SK-N-SH treated with all-trans-retinoic acid at 6 μM for 48 hours (cell line): ENCODE measurements around the gene SKI.

Experiments
- ATAC-seq: fragments of 200-7000 bp; cut with Tn5 transposase; 3 replicates; pipeline ENCODE4 v1.9.1; 2020; ENCODE audit warnings: mild to moderate bottlenecking, moderate library complexity
- ARNTL ChIP-seq: fragments of 450-650 bp; formaldehyde crosslinking; IDR thresholded peaks from 2 replicates; pipeline ENCODE4 v1.5.0; 2020; ENCODE audit warnings: low read depth, mild to moderate bottlenecking, moderate library complexity, borderline replicate concordance
- BACH2 ChIP-seq: fragments of 250-450 bp; sonication (Bioruptor Pico); IDR thresholded peaks from 2 replicates; pipeline ENCODE4 v1.9.0; 2021; ENCODE audit warnings: mild to moderate bottlenecking, borderline replicate concordance
- CSDC2 ChIP-seq: fragments of 250-450 bp; sonication (Bioruptor Pico); IDR thresholded peaks from 2 replicates; pipeline ENCODE4 v1.5.0; 2020; ENCODE audit warnings: mild to moderate bottlenecking, moderate library complexity
- GLIS3 ChIP-seq: fragments of 250-450 bp; sonication (Bioruptor Pico); IDR thresholded peaks from 2 replicates; pipeline ENCODE4 v1.5.0; 2020; ENCODE audit warnings: mild to moderate bottlenecking, moderate library complexity
- ISL1 ChIP-seq: fragments of 250-450 bp; sonication (Bioruptor Pico); IDR thresholded peaks from 2 replicates; pipeline ENCODE4 v2.1.2; 2022; ENCODE audit warnings: mild to moderate bottlenecking, moderate library complexity
- OSR1 ChIP-seq: fragments of 250-450 bp; sonication (Bioruptor Pico); IDR thresholded peaks from 2 replicates; pipeline ENCODE4 v1.8.0; 2022; ENCODE audit warnings: moderate library complexity, mild to moderate bottlenecking, inconsistent platforms
- PPARA ChIP-seq: fragments of 250-450 bp; sonication (Bioruptor Pico); IDR thresholded peaks from 2 replicates; pipeline ENCODE4 v1.5.0; 2020; ENCODE audit warnings: mild to moderate bottlenecking, borderline replicate concordance
- TCF4 ChIP-seq: fragments of 250-450 bp; sonication (Bioruptor Pico); IDR thresholded peaks from 2 replicates; pipeline ENCODE4 v1.8.0; 2021; ENCODE audit warnings: mild to moderate bottlenecking, moderate library complexity, borderline replicate concordance
- ZC3H10 ChIP-seq: fragments of 250-450 bp; sonication (Bioruptor Pico); IDR thresholded peaks from 2 replicates; pipeline ENCODE4 v1.5.1; 2021; ENCODE audit warnings: mild to moderate bottlenecking, moderate library complexity
- ZFP30 ChIP-seq: fragments of 450-650 bp; formaldehyde crosslinking; IDR thresholded peaks from 2 replicates; pipeline ENCODE4 v1.5.0; 2022; ENCODE audit warnings: mild to moderate bottlenecking, moderate library complexity
- ZNF565 ChIP-seq: fragments of 450-650 bp; formaldehyde crosslinking; conservative IDR thresholded peaks from 2 replicates; pipeline ENCODE4 v1.5.0; 2020; ENCODE audit warnings: low read depth, mild to moderate bottlenecking, moderate library complexity
- ZNF70 ChIP-seq: fragments of 450-650 bp; formaldehyde crosslinking; IDR thresholded peaks from 2 replicates; pipeline ENCODE4 v1.5.0; 2020; ENCODE audit warnings: mild to moderate bottlenecking, moderate library complexity
- ZNF8 ChIP-seq: fragments of 450-650 bp; formaldehyde crosslinking; IDR thresholded peaks from 2 replicates; pipeline ENCODE4 v1.5.0; 2020; ENCODE audit warnings: mild to moderate bottlenecking, moderate library complexity
- TF ChIP-seq, protein P1 (sequence below): fragments of 250-450 bp; sonication (Bioruptor Pico); IDR thresholded peaks from 2 replicates; pipeline ENCODE4 v1.5.0; 2020; ENCODE audit warnings: mild to moderate bottlenecking, moderate library complexity
- TF ChIP-seq, protein P2 (sequence below): fragments of 250-450 bp; sonication (Bioruptor Pico); IDR thresholded peaks from 2 replicates; pipeline ENCODE4 v1.5.1; 2020; ENCODE audit warnings: low read depth, mild to moderate bottlenecking, moderate library complexity
- TF ChIP-seq, protein P3 (sequence below): fragments of 250-450 bp; sonication (Bioruptor Pico); IDR thresholded peaks from 2 replicates; pipeline ENCODE4 v1.8.0; 2020; ENCODE audit warnings: mild to moderate bottlenecking, moderate library complexity, borderline replicate concordance
- TF ChIP-seq, protein P4 (sequence below): fragments of 250-450 bp; sonication (Bioruptor Pico); IDR thresholded peaks from 2 replicates; pipeline ENCODE4 v1.5.1; 2021; ENCODE audit warnings: mild to moderate bottlenecking, moderate library complexity
- TF ChIP-seq, protein P5 (sequence below): fragments of 250-450 bp; sonication (Bioruptor Pico); IDR thresholded peaks from 2 replicates; pipeline ENCODE4 v1.8.0; 2021; ENCODE audit warnings: low read depth, mild to moderate bottlenecking, moderate library complexity, borderline replicate concordance

SKI gene

DNA sequence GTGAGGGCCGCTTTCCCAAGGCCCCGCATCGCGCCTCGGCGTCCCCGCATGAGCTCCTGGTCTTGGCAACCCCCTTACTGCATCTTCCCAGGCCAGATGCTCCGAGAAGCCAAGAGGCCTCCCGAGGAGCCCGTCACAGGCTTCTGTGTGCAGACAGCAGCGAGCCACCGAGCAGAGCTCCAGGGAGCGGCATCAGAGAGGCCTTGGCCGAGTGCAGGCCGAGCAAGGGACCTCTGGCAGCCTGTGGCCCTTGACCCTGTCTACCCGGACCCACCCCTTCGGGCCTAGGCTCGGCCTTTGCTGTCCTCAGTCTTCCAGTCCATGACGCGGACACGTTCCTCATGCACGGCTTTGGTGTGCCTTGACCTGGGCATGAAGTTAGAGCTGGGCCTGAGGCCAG lies 99.7 kb downstream of the SKI start (continued):
- TF ChIP-seq, protein P1, sequence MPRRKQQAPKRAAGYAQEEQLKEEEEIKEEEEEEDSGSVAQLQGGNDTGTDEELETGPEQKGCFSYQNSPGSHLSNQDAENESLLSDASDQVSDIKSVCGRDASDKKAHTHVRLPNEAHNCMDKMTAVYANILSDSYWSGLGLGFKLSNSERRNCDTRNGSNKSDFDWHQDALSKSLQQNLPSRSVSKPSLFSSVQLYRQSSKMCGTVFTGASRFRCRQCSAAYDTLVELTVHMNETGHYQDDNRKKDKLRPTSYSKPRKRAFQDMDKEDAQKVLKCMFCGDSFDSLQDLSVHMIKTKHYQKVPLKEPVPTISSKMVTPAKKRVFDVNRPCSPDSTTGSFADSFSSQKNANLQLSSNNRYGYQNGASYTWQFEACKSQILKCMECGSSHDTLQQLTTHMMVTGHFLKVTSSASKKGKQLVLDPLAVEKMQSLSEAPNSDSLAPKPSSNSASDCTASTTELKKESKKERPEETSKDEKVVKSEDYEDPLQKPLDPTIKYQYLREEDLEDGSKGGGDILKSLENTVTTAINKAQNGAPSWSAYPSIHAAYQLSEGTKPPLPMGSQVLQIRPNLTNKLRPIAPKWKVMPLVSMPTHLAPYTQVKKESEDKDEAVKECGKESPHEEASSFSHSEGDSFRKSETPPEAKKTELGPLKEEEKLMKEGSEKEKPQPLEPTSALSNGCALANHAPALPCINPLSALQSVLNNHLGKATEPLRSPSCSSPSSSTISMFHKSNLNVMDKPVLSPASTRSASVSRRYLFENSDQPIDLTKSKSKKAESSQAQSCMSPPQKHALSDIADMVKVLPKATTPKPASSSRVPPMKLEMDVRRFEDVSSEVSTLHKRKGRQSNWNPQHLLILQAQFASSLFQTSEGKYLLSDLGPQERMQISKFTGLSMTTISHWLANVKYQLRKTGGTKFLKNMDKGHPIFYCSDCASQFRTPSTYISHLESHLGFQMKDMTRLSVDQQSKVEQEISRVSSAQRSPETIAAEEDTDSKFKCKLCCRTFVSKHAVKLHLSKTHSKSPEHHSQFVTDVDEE: no peak

DNA sequence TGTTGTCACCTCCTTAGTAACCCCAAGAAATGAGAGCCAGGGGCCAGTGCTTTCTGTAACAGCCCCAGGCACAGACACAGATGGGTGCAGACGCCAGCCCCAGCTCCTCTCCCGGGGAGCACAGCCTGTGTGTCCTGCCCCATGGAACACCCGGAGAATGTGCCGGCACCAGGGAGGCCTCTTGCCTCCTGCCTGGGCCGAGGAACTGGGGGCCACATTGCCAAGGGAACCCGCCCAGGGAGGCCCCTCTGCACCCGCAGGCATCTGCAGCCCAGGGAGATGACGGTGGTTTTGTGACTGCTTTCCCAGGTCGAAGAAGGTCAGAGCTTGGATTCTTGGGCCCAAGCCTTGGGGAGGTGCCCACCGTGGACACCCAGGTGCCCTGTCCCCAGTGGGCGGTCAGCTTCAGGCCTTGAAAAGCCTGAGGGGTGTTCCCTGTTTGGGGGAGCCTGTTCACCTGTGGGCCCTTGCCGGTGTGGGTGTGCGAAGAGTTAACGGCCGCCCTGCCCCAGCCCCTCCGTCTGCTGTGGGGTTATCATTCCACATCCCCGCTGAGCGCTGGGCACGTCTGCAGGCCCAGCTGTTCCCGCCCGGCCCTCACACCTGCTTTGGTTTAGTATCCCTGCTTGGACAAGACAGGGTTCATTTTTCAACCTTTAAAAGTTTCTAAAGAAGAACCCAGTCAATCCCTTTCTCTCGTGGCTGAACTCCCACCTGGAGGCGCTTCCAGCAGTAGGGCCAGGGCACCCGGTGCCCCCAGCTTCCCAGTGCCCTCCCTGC lies 100.7 kb downstream of the SKI start:
- TF ChIP-seq, protein P1: no peak
- no peak for TF ChIP-seq ZNF565 (CRISPR knock-in tag)
- TF ChIP-seq OSR1 (CRISPR knock-in tag): no peak
- no peak for TF ChIP-seq ZFP30 (CRISPR knock-in tag)
- TF ChIP-seq ZNF8 (CRISPR knock-in tag): no peak
- TF ChIP-seq ZC3H10: no peak
- TF ChIP-seq GLIS3 (CRISPR knock-in tag): no peak
- TF ChIP-seq BACH2 (CRISPR knock-in tag): no peak
- TF ChIP-seq, protein P2, sequence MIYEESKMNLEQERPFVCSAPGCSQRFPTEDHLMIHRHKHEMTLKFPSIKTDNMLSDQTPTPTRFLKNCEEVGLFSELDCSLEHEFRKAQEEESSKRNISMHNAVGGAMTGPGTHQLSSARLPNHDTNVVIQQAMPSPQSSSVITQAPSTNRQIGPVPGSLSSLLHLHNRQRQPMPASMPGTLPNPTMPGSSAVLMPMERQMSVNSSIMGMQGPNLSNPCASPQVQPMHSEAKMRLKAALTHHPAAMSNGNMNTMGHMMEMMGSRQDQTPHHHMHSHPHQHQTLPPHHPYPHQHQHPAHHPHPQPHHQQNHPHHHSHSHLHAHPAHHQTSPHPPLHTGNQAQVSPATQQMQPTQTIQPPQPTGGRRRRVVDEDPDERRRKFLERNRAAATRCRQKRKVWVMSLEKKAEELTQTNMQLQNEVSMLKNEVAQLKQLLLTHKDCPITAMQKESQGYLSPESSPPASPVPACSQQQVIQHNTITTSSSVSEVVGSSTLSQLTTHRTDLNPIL (CRISPR knock-in tag): no peak
- TF ChIP-seq, protein P3, sequence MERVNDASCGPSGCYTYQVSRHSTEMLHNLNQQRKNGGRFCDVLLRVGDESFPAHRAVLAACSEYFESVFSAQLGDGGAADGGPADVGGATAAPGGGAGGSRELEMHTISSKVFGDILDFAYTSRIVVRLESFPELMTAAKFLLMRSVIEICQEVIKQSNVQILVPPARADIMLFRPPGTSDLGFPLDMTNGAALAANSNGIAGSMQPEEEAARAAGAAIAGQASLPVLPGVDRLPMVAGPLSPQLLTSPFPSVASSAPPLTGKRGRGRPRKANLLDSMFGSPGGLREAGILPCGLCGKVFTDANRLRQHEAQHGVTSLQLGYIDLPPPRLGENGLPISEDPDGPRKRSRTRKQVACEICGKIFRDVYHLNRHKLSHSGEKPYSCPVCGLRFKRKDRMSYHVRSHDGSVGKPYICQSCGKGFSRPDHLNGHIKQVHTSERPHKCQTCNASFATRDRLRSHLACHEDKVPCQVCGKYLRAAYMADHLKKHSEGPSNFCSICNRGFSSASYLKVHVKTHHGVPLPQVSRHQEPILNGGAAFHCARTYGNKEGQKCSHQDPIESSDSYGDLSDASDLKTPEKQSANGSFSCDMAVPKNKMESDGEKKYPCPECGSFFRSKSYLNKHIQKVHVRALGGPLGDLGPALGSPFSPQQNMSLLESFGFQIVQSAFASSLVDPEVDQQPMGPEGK (CRISPR knock-in tag): no peak
- TF ChIP-seq ARNTL (CRISPR knock-in tag): no peak
- no peak for TF ChIP-seq ISL1 (CRISPR knock-in tag)
- TF ChIP-seq, protein P4, sequence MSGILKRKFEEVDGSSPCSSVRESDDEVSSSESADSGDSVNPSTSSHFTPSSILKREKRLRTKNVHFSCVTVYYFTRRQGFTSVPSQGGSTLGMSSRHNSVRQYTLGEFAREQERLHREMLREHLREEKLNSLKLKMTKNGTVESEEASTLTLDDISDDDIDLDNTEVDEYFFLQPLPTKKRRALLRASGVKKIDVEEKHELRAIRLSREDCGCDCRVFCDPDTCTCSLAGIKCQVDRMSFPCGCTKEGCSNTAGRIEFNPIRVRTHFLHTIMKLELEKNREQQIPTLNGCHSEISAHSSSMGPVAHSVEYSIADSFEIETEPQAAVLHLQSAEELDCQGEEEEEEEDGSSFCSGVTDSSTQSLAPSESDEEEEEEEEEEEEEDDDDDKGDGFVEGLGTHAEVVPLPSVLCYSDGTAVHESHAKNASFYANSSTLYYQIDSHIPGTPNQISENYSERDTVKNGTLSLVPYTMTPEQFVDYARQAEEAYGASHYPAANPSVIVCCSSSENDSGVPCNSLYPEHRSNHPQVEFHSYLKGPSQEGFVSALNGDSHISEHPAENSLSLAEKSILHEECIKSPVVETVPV (CRISPR knock-in tag): no peak
- no peak for TF ChIP-seq PPARA
- TF ChIP-seq, protein P5, sequence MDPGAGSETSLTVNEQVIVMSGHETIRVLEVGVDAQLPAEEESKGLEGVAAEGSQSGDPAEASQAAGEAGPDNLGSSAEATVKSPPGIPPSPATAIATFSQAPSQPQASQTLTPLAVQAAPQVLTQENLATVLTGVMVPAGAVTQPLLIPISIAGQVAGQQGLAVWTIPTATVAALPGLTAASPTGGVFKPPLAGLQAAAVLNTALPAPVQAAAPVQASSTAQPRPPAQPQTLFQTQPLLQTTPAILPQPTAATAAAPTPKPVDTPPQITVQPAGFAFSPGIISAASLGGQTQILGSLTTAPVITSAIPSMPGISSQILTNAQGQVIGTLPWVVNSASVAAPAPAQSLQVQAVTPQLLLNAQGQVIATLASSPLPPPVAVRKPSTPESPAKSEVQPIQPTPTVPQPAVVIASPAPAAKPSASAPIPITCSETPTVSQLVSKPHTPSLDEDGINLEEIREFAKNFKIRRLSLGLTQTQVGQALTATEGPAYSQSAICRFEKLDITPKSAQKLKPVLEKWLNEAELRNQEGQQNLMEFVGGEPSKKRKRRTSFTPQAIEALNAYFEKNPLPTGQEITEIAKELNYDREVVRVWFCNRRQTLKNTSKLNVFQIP (CRISPR knock-in tag): no peak
- TF ChIP-seq TCF4 (CRISPR knock-in tag): no peak
- TF ChIP-seq ZNF70: no peak
- TF ChIP-seq CSDC2 (CRISPR knock-in tag): no peak

More for the DNA sequence above, 100.7 kb downstream of the SKI start:
- no peak for ATAC-seq
